ENCODE data around the gene ZNF439.
A peak's percentile ranks its signal among the peaks of the same experiment; 100 is the strongest.
"Not testable (repeated sequence)": the region's sequence is repeated elsewhere in the genome, so short reads cannot be mapped to it uniquely, and the experiment has no call there.

- TF ChIP-seq CTCF (IDR thresholded peaks at IDR 0.05): peak; percentile 17 to 48 (median 36)
- TF ChIP-seq POLR2A (IDR thresholded peaks at IDR 0.05): not testable (repeated sequence)
These were observed 31.3 kb downstream of the ZNF439 start for GRCh38 chr19:11879687-11880266.
